Hematopoietic multipotent progenitor cell (in vitro differentiated cells): ENCODE measurements around the gene SIGLEC11. TPM values are rescaled to one million over a fixed set of nuclear protein-coding genes. Genes with fewer than 3 reads are reported as not detected.
"Not testable (repeated sequence)": the region's sequence is repeated elsewhere in the genome, so short reads cannot be mapped to it uniquely, and the experiment has no call there.

Source experiments
- DNase-seq, 3 donors: peaks; one replicate each; pipeline ENCODE4 v3.0.0-alpha.2; 2011 to 2015; ENCODE audit warnings: low read depth in 2 of 3, low spot score in 2 of 3
- total RNA-seq: library from RNA; depleted of rRNA; stranded (reverse); fragments of >200 nt; gene quantifications from one replicate; pipeline ENCODE4 v1.2.3, GENCODE V29; 2012

SIGLEC11 gene
- total RNA-seq, 1 donor: under 0.01 TPM

DNA sequence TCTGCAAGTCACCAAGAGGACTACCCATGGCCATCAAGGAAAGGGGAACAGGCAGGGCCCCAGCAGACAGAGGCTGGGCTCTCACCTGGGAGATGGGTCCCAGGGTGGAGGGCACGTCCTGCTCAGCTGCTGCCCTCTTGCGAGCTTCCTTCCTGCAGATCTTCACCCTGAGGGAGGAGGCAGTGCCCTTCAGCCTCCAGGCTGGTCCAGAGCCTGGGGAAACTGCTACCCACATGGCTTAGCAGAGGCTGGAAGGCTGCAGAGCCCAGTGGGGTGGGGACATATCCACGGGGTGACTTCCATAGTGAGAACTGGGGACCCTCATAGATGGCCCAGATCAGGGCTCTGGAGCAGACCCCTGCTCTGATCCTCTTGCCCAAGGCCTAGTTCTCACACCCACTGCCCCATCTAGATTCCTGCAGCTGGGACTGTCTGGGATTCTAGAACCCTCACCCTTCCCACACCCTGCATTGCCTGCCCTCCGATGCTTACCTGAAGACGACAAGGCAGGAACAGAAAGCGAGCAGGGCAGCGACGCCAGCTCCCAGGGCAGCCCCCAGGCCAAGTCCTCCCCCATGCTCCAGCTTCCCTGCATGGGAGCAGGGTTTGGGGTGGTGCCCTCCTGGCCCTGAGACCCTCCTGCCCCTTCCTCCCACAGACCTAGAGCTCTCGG, 9.0 kb downstream of the SIGLEC11 start:
- DNase-seq: no peak

DNA sequence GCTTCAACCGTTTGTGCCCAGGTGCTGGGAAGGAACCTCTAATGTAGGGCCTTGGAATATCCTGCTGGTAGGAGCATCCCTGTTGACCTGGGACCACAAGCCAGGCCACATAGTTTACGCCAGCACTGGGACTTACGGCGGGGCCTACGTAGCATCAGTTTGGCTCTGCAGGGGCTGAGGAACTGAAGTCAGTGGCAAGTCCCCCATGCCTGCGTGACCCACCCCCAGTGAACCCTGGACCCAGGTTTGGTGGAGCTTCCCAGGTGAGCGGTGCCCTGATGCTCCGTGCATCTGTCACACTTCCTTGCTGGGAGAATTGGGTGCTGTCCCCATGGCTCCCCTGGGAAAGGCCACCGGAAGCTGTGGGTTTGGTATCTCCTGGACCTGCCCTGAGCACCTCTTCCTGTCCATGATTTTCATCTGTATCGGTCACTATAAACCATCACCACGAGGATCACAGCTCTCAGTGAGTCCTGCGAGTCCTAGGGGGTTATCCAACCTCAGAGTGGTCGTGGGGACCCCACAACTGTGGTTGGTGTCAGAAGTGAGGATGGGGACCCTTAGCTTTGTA, 9.9 kb downstream of the SIGLEC11 start:
- no peak for DNase-seq

DNA sequence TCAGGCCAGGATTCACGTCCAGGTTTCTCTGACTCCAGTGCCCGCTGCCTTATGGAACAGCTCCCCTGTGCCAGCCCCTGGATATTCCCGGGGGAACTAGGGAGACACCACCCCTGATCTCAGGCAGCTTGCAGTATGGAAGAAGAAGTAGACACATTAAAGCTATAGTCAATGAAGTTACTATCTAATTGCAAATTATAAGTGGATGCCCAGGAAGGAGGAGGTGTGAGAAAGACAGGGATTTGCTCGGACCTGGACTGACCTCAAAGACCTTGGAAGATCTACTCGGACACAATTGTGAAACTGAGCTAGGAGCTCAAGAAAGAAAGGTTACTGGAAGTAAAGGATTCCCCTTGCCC, 10.4 kb downstream of the SIGLEC11 start:
- DNase-seq: no peak

DNA sequence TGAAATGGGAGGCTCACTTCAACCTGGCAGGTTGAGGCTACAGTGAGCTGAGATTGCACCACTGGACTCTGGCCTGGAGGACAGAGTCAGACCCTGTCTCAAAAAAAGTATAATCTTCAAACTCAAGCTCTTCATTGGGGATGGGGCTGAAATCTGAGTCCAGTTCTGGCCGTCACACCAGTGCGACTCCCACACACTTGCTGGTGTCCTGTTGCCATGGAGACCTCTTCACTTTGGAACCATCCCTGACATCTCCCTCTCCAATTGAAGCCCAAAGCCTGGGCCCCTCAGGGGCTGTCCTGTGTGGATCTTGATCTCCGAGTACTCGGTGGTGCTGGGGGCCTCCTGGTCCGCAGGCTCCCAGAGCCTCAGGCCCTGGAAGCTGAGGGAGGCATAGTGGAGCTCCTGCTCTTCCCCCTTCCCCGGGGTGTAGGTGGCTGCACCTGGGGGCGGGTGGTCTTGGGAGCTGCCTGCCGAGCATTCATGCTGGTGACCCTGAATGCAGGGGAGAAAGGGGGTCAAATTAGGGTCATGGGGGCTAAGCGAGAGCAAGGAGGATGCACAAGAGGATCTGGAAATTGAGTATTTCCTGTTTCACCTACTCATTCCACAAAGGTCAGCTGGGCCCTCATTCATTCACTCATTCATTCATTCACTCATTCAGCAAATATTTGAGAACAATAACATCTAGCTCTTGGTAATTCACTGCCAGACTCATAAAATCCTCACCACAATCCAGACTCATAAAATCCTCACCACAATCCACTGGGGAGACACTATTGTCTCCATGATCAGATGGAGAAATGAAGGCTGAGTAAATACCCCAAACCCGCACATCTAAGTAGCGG, 11.0 kb downstream of the SIGLEC11 start:
- DNase-seq: no peak

DNA sequence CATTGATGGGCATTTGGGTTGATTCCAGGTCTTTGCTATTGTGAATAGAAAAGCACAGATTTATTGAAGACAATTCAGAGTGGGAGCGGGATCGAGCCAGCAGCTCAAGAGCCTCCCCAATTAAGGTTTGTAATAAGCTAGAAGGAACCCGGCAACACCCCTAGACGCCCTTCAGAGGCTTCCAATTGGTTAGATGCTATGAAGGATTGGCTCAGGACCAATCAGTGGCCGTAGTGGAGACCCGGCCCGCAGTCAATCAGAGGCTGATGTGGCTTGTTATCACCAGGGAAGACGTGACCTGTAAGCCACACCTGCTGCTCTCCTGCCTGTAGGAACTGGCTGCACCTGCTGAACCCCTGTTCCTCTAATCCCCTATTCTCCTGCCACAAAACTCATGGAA, 14.6 kb downstream of the SIGLEC11 start:
- no peak for DNase-seq

DNA sequence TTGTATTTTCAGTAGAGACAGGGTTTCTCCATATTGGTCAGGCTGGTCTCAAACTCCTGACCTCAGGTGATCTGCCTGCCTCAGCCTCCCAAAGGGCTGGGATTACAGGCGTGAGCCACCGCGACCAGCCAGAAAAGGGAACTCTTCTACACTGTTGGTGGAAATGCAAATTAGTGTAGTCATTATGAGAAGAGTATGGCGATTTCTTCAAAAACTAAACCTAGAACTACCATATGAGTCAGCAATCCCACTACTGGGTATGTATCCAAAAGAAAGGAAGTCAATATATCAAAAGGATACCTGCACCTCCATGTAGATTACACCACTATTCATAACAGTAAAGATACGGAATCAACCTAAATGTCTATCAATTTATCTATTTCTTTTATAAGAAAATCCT, 16.4 kb downstream of the SIGLEC11 start:
- DNase-seq: not testable (repeated sequence)

DNA sequence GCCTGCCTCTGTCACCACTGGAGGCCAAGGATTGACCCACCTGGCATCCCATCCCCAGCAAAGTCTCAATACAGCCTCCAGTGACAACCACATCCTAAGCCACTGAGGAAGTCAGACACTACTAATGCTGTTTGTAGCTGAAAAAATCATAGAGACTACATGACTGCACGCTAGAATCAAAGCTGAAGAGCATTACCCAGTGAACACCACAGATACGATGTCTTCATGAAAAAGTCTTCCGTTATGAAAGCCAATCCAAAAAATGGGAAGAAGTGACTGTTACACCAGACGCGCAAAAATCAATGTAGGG, 20.5 kb downstream of the SIGLEC11 start:
- no peak for DNase-seq

DNA sequence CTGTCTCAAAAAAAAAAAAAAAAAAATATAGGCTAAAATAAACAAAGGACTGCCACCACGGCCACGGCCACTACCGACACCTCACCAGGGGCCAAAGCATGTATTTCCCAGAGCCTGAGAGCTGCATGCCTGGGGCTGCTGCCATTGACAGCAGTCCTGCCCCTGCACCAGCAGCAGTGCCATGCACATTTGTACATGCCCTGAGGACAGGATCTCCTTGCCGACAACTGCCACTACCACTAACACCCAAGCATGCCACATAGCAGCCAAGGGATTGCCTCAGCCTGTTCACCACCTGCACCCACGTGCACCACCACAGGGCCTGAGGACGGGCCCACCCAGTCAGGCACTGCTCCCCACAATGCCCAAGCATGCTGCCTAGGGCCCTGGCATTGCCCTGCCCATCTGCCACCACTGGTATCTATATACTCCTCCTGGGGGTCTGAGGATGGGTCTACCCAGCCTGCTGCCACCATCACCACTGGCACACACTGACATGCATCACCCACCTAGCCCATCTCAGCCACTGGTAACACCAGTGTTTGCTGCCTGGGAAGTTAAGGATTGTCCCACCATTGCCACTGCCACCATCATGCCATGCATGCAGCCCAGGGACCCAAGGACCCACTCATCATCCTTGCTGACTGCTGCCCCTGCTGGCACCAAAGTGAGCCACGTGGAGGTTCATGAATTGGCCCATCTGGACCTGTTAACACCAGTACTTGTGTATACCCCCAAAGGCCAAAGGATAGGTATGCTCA, 21.1 kb downstream of the SIGLEC11 start:
- no peak for DNase-seq

DNA sequence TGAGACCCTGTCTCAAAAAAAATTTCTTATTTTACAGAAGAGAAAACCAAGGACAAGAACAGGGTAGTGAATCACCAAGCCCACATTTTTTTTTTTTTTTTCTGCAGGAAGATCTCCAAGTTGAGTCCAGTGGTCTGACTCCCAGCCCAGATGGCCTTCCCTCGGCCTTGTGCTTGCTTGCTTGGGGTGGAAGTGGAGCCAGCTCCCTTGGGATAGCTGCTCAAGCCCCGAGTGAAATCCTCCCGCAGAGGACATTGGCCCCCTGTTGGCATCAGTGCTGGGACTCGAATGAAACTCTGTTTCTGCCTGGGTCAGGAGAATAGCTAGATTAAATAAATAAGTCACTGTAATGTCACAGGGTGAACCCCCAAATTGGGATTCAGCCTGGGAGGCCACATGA, 22.3 kb downstream of the SIGLEC11 start:
- DNase-seq: no peak

DNA sequence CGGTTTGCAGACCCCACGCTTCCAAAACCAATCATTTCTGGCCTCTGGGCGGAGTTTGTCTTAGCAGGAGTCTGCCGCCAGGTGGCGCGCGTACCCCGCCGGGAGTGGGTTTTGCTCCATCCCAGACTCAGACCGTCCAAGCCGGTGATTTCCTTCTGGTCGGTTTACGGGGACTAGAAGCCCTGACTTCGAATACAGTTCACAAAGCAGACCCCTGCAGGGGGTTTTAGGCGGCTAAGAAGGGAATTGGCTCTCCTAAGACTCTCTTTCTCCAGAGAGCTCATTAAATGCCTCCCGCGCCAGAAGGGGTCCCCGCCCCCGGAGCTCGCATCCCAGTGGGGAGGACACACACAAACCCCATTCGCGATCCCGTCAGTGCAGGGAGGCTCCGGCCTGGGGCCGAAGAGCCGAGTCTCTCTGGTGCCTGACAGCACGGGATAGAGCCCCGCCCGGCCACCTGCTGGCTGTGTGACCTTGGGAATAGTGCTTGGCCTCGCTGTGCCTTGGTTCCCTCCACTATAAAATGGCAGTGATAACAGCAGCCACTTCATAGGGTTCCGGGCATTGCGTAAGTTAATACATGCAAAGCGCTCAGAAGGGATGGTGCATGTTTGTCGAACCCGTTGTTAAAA, 23.1 kb downstream of the SIGLEC11 start:
- DNase-seq: peak; percentile 58 to 80 (median 72)

DNA sequence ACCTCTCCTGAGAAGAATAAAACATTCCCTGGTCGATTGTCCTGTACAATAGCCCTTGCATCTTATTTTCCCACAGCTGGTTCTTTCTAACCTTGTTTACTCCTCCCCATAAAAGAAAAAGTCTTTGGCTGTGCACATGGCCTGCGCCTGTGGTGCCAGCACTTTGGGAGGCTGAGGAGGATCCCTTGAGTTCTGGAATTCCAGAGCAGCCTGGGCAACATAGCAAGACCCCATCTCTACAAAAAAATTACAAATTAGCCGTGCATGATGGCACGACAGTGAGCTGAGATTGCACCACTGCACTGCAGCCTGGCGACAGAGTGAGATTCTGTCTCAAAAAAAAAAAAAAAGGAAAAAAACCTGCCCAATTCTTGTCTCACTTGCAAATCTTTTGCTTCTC, 24.4 kb downstream of the SIGLEC11 start:
- DNase-seq: no peak

DNA sequence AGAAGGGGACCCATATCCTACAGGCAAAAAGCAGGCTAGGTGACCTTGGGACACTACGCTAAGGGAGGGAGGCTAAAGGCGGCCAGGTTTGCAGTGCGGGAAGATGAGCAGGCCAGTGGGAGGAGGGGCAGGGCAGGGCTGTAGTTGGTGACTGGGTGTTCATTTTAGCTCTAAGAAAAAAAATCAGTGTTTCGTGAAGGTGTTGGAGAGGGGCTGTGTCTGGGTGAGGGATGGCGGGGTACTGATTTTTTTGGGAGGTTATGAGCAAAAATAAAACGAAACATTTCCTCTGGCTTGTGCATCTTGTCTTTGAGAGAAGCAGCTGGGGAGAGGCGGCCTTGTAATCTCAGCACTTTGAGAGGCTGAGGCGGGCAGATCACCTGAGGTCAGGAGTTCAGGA, 27.3 kb downstream of the SIGLEC11 start:
- no peak for DNase-seq

DNA sequence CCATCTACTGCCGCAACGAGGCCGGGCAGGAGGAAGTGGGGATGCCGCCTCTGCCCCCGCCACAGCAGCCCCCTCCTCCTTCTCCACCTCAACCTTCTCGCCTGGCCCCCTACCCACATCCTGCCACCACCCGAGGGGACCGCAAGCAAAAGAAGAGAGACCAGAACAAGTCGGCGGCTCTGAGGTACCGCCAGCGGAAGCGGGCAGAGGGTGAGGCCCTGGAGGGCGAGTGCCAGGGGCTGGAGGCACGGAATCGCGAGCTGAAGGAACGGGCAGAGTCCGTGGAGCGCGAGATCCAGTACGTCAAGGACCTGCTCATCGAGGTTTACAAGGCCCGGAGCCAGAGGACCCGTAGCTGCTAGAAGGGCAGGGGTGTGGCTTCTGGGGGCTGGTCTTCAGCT, 28.2 kb downstream of the SIGLEC11 start:
- DNase-seq: peak in 2 of 3 donors; percentile 47 to 51

DNA sequence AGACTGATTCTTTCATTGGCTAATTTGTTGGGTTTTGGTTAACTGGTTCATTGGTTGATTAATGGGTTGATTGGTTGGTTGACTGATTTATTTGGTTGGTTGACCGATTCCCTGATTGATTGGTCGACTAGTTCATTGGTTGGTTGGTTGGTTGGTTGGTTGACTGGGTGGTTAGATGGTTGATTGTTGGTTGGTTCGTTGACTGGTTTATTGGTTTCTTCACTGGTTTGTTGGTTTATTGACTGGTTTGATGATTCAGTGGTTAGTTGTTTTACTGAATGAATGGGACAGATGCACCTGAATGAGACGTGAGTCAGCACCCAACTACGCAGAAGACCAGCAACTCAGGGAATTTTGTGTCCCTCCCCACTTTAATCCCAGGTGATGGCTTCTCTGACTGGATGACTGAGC, 28.9 kb downstream of the SIGLEC11 start:
- DNase-seq: no peak

DNA sequence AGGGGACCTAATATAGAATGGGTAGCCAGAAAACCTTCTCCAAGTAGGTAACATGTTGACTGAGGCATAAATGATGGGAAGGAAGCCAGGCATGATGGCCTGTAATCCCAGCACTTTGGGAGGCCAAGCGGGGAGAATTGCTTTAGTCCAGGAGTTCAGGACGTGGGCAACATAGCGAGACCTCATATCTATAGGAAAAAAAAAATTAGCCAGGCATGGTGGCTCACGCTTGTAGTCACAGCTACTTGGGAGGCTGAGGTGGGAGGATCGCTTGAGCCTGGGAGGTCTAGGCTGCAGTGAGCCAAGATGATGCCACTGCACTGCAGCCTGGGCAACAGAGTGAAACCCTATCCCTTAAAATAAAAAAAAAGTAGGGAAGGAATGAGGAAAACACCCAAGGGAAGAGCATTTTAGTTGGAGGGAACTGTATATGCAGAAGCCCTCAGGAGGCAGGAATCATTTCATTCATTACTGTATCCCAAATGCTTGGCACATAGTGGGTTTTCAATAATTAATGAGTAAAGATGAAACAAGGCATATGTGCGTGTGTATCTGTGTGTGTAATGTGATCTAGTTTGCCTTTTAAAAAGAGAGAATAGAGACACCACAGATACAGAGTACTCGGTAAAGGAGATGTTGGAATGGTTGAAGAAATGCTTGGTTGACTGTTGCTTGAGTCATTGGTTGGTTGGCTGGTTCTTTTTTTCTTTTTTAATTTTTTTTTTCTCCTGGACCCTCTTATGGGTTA, 29.5 kb downstream of the SIGLEC11 start:
- no peak for DNase-seq

DNA sequence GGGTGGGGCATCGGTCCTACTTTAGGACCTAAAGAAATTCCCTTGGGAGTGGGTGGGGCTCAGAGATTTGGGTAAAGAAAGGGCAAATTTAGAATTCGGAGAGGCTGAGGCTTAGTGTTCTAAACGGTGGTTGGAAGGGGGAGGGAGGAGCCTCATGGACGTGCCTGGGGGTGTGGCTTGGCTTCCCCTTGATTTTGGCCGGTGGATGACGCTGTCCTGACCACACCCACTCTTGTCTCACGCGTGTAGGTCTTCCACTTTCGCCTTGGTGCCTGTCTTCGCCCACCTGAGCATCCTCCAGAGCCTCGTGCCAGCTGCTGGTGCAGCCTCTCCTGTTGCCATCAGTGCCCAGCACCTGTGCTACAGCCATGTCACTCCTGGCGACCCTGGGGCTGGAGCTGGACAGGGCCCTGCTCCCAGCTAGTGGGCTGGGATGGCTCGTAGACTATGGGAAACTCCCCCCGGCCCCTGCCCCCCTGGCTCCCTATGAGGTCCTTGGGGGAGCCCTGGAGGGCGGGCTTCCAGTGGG, 30.4 kb downstream of the SIGLEC11 start:
- DNase-seq: no peak

DNA sequence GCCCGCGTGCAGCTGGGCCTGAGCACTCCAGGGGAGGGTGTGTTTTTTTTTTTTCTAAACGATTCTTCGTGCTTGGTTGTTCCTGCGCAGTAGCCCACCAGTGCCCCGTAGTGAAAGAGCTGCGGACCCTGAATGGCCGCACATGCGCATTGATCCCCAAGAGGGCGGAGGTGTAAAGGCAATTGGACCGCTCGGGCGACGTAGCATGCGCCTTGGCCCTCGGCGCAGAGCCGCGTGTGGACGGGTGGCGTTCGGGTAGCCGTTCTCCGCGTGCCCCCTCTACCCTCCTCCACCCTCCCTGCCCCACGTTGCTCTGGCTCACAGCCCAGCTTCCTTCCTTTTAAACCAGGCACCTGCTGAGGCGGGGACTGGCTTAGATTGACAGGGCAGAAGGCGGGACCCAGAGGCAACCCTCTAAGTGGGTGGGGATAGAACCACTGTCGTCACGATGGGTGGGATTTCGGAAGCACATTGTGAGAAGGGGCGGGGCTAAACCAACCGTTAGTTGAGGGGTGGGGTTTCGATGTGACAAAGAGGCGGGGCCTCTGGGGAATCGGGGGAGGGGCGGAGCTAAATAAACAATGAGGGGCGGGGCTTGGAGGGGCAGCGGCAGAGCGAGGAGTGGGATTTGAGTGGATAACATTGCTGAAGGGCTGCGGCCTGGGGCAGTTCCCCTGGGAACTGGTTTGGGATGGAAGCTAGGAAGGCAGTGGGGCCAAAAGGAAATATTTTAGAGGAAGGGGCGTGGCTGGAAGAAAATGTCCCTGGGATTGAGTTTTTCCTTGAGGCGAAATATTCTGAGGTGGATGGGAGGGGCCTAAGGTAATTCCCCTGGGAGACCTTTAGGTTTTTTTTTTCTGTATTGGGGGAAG, 31.1 kb downstream of the SIGLEC11 start:
- DNase-seq: peak; percentile 92 to 99 (median 99)

DNA sequence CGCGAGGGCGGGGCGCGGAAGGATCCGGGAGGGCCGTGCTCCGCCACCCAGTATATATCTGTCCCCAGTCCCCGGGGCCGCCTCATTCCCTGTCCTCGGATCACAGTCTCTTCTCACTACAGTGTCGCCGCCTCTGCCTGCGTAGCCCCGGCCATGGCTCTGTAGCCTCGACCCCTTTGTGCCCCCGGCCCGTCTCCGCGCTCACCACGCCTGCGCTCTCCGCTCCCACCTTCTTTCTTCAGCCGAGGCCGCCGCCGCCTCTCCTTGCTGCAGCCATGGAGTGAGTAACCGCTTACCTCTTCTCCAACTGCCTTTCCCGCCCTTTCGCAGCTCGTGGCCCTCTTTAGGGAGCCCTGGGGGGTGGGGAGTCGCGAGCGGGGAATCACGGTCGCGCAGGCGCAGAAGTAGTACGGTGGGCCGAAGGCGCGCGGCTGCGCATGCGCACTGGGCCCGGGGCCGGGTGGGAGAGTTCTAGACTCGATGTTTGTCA, 31.8 kb downstream of the SIGLEC11 start, which contains the start of the genes ATF5 and NUP62:
TSS of gene ATF5 (plus strand) at position 85 of the 490 bp plus-strand sequence. CDS start 1,646 bp downstream, outside the sequence.
TSS of gene NUP62 (minus strand) at position 384 of the 490 bp plus-strand sequence. CDS start 19,697 bp downstream, outside the sequence.
- peak; percentile 87 to 99 (median 89) for DNase-seq
